Tibial nerve (tissue), 4 donors: ENCODE results near the gene HERC4. TPM values are rescaled to one million over a fixed set of nuclear protein-coding genes. Genes with fewer than 3 reads are reported as not detected.

ENCODE experiments used
- DNase-seq, 2 donors: peaks; one replicate each; pipeline ENCODE4 v3.0.0-alpha.2; 2019; ENCODE audit warnings: low spot score in 2 of 2
- H3K27ac ChIP-seq, 4 donors: fragments of 200-600 bp; sonication (generic) in 3 of 4; one replicate each; pipeline ENCODE4 v1.5.1; 2017 to 2019; ENCODE audit warnings: mild to moderate bottlenecking in 1 of 4
- H3K27me3 ChIP-seq, 2 donors: fragments of 200-600 bp; sonication (generic) in 1 of 2; one replicate each; pipeline versions ENCODE4 v1.5.1 to v1.6.0; 2017 to 2019
- H3K36me3 ChIP-seq, 3 donors: fragments of 200-600 bp; sonication (generic); one replicate each; pipeline ENCODE4 v1.5.1; 2018 to 2019
- H3K4me1 ChIP-seq, 4 donors: fragments of 200-600 bp; sonication (generic) in 3 of 4; one replicate each; pipeline ENCODE4 v1.5.1; 2017 to 2019
- H3K4me3 ChIP-seq, 4 donors: fragments of 200-600 bp; sonication (generic) in 3 of 4; one replicate each; pipeline ENCODE4 v1.5.1; 2017 to 2019; ENCODE audit warnings: mild to moderate bottlenecking in 1 of 4, moderate library complexity in 1 of 4
- H3K9me3 ChIP-seq, 4 donors: fragments of 200-600 bp; sonication (generic) in 3 of 4; one replicate each; pipeline ENCODE4 v1.5.1; 2017 to 2019
- CTCF ChIP-seq, 5 experiments: fragments of 200-600 bp in 3 of 5; fragments of 450-650 bp in 2 of 5; sonication (generic) in 3 of 5; IDR thresholded peaks; one replicate each; pipeline ENCODE4 v1.5.1; 2016 to 2019; ENCODE audit warnings: antibody characterized with exemption in 5 of 5, mild to moderate bottlenecking in 3 of 5, moderate library complexity in 2 of 5
- EP300 ChIP-seq, 2 donors: sonication (generic); formaldehyde crosslinking; IDR thresholded peaks; one replicate each; pipeline ENCODE4 v1.6.1; 2017; ENCODE audit warnings: antibody characterized with exemption in 2 of 2, mild to moderate bottlenecking in 1 of 2
- POLR2A ChIP-seq, 2 donors: fragments of 450-650 bp; IDR thresholded peaks; one replicate each; pipeline ENCODE4 v1.6.1; 2017; ENCODE audit warnings: antibody characterized with exemption in 2 of 2, mild to moderate bottlenecking in 2 of 2, moderate library complexity in 2 of 2
- WGBS, 2 donors: methylation state at CpG; one replicate each; pipeline ENCODE4 v1.1.5; 2018; 5-methylcytosine and 5-hydroxymethylcytosine counted together
- total RNA-seq, 4 donors: library from RNA; depleted of rRNA; stranded (reverse); fragments of >200 nt; gene quantifications; one replicate each; pipeline ENCODE4 v1.1.0, GENCODE V29; 2016

Gene HERC4
- total RNA-seq, 4 donors from 2014 or later = 38.1 to 57.0 (median 54.1) TPM

DNA sequence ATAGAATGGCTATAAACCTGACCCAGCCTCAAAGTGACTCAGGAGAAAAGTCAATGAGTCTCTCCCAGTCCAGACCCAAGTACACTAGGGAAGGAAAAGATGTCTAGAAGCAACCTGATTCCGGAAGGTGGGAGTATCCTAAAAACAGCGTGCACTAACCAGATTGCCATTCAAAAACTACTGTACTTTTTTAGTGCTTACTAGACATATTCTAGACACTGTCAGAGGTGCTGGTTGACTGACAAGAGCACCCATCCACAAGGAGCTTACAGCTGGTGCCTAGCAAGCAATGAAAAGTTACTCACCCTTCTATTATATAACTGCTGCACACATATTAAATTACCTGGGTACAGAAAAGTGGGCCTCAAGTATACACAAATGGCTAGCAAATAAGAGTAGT, 109.6 kb downstream of the HERC4 start:
- TF ChIP-seq CTCF (IDR thresholded peaks at IDR 0.05) (no peak), EP300 (IDR thresholded peaks at IDR 0.05) (no peak), POLR2A (IDR thresholded peaks at IDR 0.05) (no peak)
- DNase-seq = no peak
- Histone ChIP-seq H3K4me1 (no peaks in the 10 kb centered on the region), H3K27ac (no peak overlapping the region), H3K36me3 (peaks cover 0 to 59% (median 0%) of the 10 kb centered on the region in 3 donors), H3K27me3 (no peaks in the 10 kb centered on the region), H3K4me3 (no peak overlapping the region), H3K9me3 (peaks cover 0 to 3% (median 0%) of the 10 kb centered on the region in 4 donors)
- WGBS, 2 donors = 95 to 100% methylated on average over 2 of the region's 2 CpGs

GRCh38 chr10:67959839-67960476, 115.1 kb downstream of the HERC4 start:
- WGBS, 2 donors = 64 to 73% methylated on average over 8 of the region's 8 CpGs

GRCh38 chr10:67955614-67956013, 119.5 kb downstream of the HERC4 start:
- DNase-seq = no peak
- TF ChIP-seq POLR2A (IDR thresholded peaks at IDR 0.05) = no peak
- no peak for TF ChIP-seq EP300 (IDR thresholded peaks at IDR 0.05)
- no peak for TF ChIP-seq CTCF (IDR thresholded peaks at IDR 0.05)

More at GRCh38 chr10:67959839-67960476, 115.1 kb downstream of the HERC4 start:
- Histone ChIP-seq H3K36me3 (peaks cover 0 to 31% (median 0%) of the 10 kb centered on the region in 3 donors), H3K4me3 (no peak overlapping the region), H3K9me3 (no peaks in the 10 kb centered on the region), H3K27me3 (no peaks in the 10 kb centered on the region), H3K27ac (no peak overlapping the region), H3K4me1 (no peaks in the 10 kb centered on the region)
- no peak for TF ChIP-seq POLR2A (IDR thresholded peaks at IDR 0.05)
- TF ChIP-seq CTCF (IDR thresholded peaks at IDR 0.05) = no peak
- TF ChIP-seq EP300 (IDR thresholded peaks at IDR 0.05) = no peak
- DNase-seq = no peak

DNA sequence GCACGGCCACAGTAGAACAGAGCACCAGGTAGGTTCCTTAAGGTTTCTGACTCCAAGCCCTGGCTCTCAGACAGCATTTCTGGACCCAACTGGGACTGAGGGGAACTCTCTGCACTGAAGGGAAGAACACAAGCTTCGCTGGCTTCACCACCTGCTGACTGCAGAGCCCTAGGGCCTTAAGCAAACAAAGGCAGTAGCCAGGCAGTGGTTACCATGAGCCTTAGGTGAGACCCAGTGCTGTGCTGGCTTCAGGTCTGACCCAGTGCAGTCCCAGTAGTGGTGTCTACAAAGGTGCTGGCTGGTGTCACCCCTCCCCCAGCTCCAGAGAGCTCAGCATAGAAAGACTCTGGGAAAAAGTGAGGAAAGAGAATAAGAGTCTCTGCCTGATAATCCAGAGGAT, 131.2 kb downstream of the HERC4 start:
- 94 to 100% methylated on average over 2 of the region's 2 CpGs for WGBS, 2 donors
- H3K36me3 ChIP-seq = peaks cover 0 to 71% (median 4%) of the 10 kb centered on the region in 3 donors
- no peak for TF ChIP-seq POLR2A (IDR thresholded peaks at IDR 0.05)
- no peak for TF ChIP-seq EP300 (IDR thresholded peaks at IDR 0.05)
- no peak for TF ChIP-seq CTCF (IDR thresholded peaks at IDR 0.05)

More at GRCh38 chr10:67955614-67956013, 119.5 kb downstream of the HERC4 start:
- H3K27me3 ChIP-seq = no peaks in the 10 kb centered on the region
- H3K9me3 ChIP-seq = no peaks in the 10 kb centered on the region
- 94% methylated on average over 6 of the region's 6 CpGs for WGBS, 2 donors
- H3K4me1 ChIP-seq = no peaks in the 10 kb centered on the region
- H3K27ac ChIP-seq = no peak overlapping the region
- H3K4me3 ChIP-seq = no peak overlapping the region
- peaks cover 0 to 54% (median 0%) of the 10 kb centered on the region in 3 donors for H3K36me3 ChIP-seq

DNA sequence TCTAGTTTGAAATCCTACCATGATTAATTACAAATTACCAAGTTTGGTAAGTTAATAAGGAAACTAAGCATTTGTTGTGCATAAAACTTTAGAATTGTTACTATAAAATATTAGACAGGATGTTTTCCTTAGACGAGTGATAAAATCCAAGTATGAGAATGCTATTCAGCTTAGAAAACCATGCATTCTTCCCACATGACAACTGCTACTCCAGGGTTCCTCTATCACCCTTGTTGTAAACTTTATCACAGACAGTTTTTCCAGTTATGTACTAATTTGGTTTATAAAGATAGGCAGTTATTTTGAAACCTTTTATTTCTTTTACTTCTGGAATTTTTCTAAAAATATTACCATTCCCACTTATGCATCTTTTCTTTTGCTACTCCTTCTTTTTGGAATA, 138.7 kb downstream of the HERC4 start:
- H3K27me3 ChIP-seq = no peaks in the 10 kb centered on the region
- H3K9me3 ChIP-seq = no peaks in the 10 kb centered on the region
- H3K36me3 ChIP-seq = peaks cover 0 to 68% (median 13%) of the 10 kb centered on the region in 3 donors
- WGBS, 2 donors = 50 to 54% methylated on average over 1 of the region's 1 CpG
- no peaks in the 10 kb centered on the region for H3K4me1 ChIP-seq
- no peak for TF ChIP-seq CTCF (IDR thresholded peaks at IDR 0.05)
- TF ChIP-seq POLR2A (IDR thresholded peaks at IDR 0.05) = no peak
- TF ChIP-seq EP300 (IDR thresholded peaks at IDR 0.05) = no peak
- no peak overlapping the region for H3K27ac ChIP-seq
- DNase-seq = no peak
- H3K4me3 ChIP-seq = no peak overlapping the region

More for the DNA sequence above, 131.2 kb downstream of the HERC4 start:
- H3K4me1 ChIP-seq = no peaks in the 10 kb centered on the region
- H3K27me3 ChIP-seq = no peaks in the 10 kb centered on the region
- H3K9me3 ChIP-seq = peaks cover 0 to 10% (median 0%) of the 10 kb centered on the region in 4 donors
- H3K4me3 ChIP-seq = no peak overlapping the region
- no peak for DNase-seq
- H3K27ac ChIP-seq = no peak overlapping the region
